Osteocyte (in vitro differentiated cells): ENCODE data around the gene JAG1. TPM values are rescaled to one million over a fixed set of nuclear protein-coding genes. Genes with fewer than 3 reads are reported as not detected.
A peak's percentile ranks its signal among the peaks of the same experiment; 100 is the strongest.

Source experiments
- DNase-seq: peaks from one replicate; pipeline ENCODE4 v3.0.0; 2021; ENCODE audit warnings: mixed read lengths; ENCODE audit not compliant: unreplicated experiment; ENCODE audit errors: extremely low spot score
- H3K27ac Mint-ChIP-seq: one replicate; pipeline ENCODE4 v1.8.0; 2021; ENCODE audit warnings: mild to moderate bottlenecking, mixed read lengths; ENCODE audit not compliant: unreplicated experiment
- H3K27me3 Mint-ChIP-seq: one replicate; pipeline ENCODE4 v1.8.0; 2021; ENCODE audit warnings: mixed read lengths; ENCODE audit not compliant: unreplicated experiment
- H3K36me3 Mint-ChIP-seq: one replicate; pipeline ENCODE4 v1.8.0; 2021; ENCODE audit warnings: mixed read lengths; ENCODE audit not compliant: unreplicated experiment
- H3K4me1 Mint-ChIP-seq: one replicate; pipeline ENCODE4 v1.8.0; 2021; ENCODE audit warnings: mixed read lengths; ENCODE audit not compliant: unreplicated experiment
- H3K4me3 Mint-ChIP-seq: one replicate; pipeline ENCODE4 v1.8.0; 2021; ENCODE audit warnings: mild to moderate bottlenecking, moderate library complexity, mixed read lengths; ENCODE audit not compliant: unreplicated experiment
- H3K9me3 Mint-ChIP-seq: one replicate; pipeline ENCODE4 v1.8.0; 2021; ENCODE audit warnings: mixed read lengths; ENCODE audit not compliant: unreplicated experiment
- CTCF ChIP-seq: fragments of 200-600 bp; sonication (generic); IDR thresholded peaks from 2 replicates; pipeline ENCODE4 v1.5.0; 2021; ENCODE audit warnings: antibody characterized with exemption, mild to moderate bottlenecking, moderate library complexity
- total RNA-seq: library from RNA; stranded (reverse); gene quantifications from 2 replicates; pipeline ENCODE4 v1.2.1, GENCODE V29; 2021

The JAG1 gene
- total RNA-seq, 1 donor from 2014 or later: 254 TPM

- peak overlapping the region; percentile 88 for H3K27ac Mint-ChIP-seq
- H3K36me3 Mint-ChIP-seq: peaks cover 79% of the 10 kb centered on the region
Observed at GRCh38 chr20:10641467-10641866, 32.3 kb downstream of the JAG1 start.

GRCh38 chr20:10640897-10641296, 32.9 kb downstream of the JAG1 start:
- Mint-ChIP-seq H3K27me3 (no peaks in the 10 kb centered on the region), H3K36me3 (peaks cover 73% of the 10 kb centered on the region), H3K4me3 (no peak overlapping the region), H3K9me3 (no peaks in the 10 kb centered on the region), H3K27ac (peak overlapping the region; percentile 88), H3K4me1 (peaks cover 95% of the 10 kb centered on the region)
- no peak for DNase-seq
- no peak for TF ChIP-seq CTCF

More at GRCh38 chr20:10641467-10641866, 32.3 kb downstream of the JAG1 start:
- no peak overlapping the region for H3K4me3 Mint-ChIP-seq
- DNase-seq: no peak
- peaks cover 95% of the 10 kb centered on the region for H3K4me1 Mint-ChIP-seq
- H3K9me3 Mint-ChIP-seq: no peaks in the 10 kb centered on the region
- H3K27me3 Mint-ChIP-seq: no peaks in the 10 kb centered on the region
- TF ChIP-seq CTCF: no peak

GRCh38 chr20:10639737-10640556, 33.9 kb downstream of the JAG1 start:
- H3K27ac Mint-ChIP-seq: peak overlapping the region; percentile 88
- no peak for TF ChIP-seq CTCF
- no peak for DNase-seq
- no peaks in the 10 kb centered on the region for H3K9me3 Mint-ChIP-seq
- H3K36me3 Mint-ChIP-seq: peaks cover 64% of the 10 kb centered on the region
- no peak overlapping the region for H3K4me3 Mint-ChIP-seq
- H3K27me3 Mint-ChIP-seq: no peaks in the 10 kb centered on the region
- H3K4me1 Mint-ChIP-seq: peaks cover 95% of the 10 kb centered on the region

- Mint-ChIP-seq H3K4me3 (no peak overlapping the region), H3K27me3 (no peaks in the 10 kb centered on the region), H3K4me1 (peaks cover 95% of the 10 kb centered on the region), H3K36me3 (peaks cover 58% of the 10 kb centered on the region), H3K27ac (peak overlapping the region; percentile 88), H3K9me3 (no peaks in the 10 kb centered on the region)
- no peak for DNase-seq
- TF ChIP-seq CTCF: no peak
Observed at GRCh38 chr20:10639077-10639736, 34.6 kb downstream of the JAG1 start.

- DNase-seq: no peak
- Mint-ChIP-seq H3K36me3 (peaks cover 45% of the 10 kb centered on the region), H3K27me3 (no peaks in the 10 kb centered on the region), H3K27ac (peak overlapping the region; percentile 95), H3K4me1 (peaks cover 95% of the 10 kb centered on the region), H3K9me3 (no peaks in the 10 kb centered on the region), H3K4me3 (peak overlapping the region; percentile 10)
- no peak for TF ChIP-seq CTCF
Observed at GRCh38 chr20:10637563-10637962, 36.2 kb downstream of the JAG1 start.
